GM19023 (cell line): ENCODE results near the gene C9.
"Not testable (repeated sequence)": the region's sequence is repeated elsewhere in the genome, so short reads cannot be mapped to it uniquely, and the experiment has no call there.

Experiments used
- ATAC-seq: cut with Tn5 transposase; IDR thresholded peaks from one replicate; pipeline ENCODE4 v1.9.1; 2021; ENCODE audit warnings: mild to moderate bottlenecking, moderate library complexity; ENCODE audit not compliant: unreplicated experiment

The C9 gene

DNA sequence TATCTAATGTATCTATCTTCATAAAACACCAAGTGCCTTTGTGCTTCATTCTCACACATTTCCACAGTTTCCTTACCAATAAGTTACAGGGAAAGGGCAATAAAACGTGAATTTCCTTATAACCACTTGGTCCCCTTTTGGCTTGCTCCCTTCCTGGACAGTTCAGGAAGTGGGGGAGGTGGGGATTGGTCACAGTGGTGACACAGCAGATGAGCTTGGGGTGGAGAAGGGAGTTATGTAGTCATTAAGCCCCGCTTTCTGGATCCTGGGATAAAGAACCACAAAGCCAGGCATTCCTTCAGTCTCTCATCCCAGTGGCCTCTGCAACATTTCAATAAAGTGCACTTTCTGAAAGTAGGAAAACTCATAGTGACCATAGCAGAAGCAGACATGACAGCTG, 97.9 kb downstream of the C9 start:
- ATAC-seq: no peak

DNA sequence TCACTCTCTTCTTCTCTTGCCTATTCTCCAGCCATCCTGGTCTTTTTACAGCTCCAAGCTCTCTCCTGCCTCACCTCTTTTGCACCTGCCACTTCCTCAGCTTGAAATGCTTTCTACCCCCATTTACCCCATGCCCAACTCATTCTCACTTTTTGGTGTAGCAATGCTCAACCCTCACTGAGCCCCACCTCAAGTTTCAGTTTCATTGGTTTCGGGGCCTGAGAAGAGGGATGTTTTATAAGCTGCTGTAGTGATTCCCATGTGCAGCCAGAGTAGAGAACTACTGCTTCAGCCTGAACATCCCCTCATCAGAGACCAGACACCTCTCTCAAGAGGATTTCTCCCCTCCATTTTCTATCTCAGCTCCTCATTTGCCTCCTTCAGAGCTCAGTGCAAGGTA, 99.8 kb downstream of the C9 start:
- ATAC-seq: peak; percentile 86

DNA sequence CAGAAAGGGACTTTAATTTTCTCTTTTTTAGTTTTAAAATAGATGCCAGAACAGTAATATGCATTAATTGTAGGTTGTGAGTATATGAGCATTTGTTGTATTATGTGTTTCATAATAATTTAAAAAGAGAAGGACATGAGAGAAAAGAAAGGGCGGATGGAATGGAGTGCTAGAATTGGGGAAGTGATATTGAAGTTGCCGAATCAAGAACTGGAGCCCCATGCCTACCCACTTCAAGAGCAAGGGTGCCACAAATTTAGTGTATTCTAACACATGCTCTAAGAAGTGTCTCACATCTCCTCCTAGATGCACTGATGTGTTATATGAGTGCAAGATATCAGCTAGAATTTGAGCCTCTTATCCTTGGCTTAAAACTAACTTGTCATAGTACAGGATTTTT, 101.3 kb downstream of the C9 start:
- no peak for ATAC-seq

DNA sequence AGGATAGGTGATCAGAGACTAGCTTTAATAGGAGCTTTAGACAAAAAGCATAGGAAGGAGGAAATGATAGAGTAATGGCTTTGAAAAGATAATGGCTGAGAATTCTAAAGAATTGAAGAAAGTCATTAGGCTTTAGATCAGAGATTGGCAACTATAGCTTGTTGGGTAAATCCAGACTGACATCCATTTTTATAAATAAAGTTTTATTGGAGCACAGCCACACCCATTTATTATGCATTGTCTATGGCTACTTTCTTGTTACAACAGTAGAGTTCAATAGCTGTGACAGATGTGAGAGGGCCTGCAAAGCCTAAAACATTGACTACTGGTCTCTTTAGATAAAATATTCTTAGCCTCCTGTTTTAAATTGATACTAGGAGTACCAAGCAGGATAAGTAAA, 104.2 kb downstream of the C9 start:
- ATAC-seq: no peak

DNA sequence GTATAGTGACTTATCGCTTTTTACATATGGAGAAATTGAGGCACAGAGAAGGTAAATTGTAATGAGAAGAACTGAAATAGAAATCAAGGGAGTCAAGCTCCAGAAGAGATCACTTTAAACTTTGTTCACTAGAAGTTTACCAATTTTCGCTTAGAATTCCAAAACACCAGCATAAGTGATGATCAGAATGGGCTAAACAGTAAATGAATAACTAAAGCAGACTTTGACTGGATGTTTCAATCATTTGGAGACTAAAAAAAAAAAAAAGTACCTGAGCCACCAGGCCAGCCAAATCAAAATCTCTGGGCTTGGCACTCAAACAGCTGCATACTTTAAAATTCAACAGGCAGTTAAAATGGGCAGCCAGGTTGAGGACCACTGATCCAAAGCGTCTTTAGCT, 106.7 kb downstream of the C9 start:
- no peak for ATAC-seq

DNA sequence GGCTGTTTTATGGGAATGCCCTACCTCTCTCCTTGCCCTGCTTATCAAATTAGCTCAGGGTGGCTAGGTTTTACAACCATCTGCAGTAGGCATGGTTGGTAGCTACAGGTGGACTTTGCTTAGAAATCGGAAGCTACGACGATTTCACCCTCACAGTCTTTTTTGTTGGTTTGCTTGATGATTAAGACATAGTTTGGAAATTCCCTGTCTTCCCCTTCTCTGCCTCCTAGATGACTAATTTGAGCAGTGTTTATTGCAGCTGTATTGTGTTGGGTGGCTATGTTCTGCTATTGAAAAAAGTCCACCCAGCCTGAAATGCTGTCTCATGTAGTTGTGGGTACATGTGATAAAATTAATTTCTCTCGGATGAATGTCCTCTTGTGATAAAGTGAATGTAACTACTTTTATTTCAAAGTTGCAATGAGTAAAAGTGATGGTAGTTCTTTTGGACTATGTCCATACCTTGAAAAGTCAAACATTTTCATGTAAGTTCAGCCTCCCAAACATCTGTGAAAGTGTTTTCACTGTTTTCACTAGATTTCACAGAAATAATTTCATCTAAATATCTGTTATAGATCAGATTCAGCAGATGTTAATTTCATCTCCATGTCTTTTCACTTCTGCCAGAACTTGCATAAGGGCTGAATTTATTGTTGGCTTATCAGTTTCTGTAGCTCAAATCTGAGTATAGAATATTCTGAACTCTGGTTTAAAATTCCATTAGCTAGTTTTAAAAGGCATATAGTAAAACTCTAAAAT, 107.6 kb downstream of the C9 start:
- no peak for ATAC-seq

DNA sequence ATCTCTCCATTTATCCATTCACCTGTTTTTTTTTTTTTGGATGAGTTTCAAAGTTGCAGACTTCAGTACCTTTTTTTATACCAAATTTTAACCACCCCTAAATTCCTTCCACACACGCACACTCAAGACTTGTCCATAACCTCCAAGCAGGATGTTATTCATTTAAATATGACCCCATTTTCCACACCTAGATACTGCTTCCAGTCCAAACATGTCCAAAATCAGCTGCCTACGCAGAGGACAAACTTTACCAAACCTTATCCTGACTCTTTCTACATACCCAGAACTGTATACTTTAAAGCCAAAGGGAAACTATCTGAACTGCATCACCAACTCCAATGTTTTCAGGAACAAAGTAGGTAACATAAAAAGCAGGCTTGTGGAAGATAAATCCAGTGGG, 108.9 kb downstream of the C9 start:
- ATAC-seq: no peak

DNA sequence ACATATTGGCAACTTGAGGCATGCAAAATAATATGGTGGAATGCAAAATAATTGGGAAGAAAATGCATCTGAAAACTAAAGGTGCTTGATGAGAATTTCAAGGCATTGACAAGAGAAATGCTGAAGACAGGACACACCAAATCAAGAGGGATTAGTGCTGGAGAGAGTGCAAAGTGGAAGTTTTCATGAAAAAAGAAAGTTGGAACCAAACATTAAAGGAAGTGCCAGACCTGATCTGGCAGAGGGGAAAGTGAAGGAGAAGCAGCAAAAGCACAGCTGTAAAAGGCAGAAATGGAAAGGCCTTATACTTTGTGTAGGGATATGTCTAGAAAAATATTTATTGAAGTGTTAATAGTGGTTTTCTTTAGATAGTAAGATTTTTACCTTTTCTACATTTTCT, 109.6 kb downstream of the C9 start:
- ATAC-seq: no peak

DNA sequence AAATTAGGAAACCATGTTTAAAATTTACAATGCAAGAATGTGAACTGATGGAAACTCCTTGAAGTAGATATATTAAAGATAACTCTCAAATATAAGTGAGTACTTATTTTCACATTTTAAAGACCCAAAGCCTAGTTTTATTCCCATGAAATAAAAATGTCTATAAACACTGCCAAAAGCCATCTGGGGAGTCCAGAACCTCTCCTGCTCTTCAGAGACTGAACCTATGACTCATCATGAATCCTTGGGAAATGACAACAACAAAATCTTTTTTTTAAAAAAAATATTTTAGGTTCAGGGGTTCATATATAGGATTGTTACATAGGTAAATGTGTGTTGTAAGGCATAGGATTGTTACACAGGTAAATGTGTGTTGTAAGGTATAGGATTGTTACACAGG, 111.1 kb downstream of the C9 start:
- ATAC-seq: no peak

DNA sequence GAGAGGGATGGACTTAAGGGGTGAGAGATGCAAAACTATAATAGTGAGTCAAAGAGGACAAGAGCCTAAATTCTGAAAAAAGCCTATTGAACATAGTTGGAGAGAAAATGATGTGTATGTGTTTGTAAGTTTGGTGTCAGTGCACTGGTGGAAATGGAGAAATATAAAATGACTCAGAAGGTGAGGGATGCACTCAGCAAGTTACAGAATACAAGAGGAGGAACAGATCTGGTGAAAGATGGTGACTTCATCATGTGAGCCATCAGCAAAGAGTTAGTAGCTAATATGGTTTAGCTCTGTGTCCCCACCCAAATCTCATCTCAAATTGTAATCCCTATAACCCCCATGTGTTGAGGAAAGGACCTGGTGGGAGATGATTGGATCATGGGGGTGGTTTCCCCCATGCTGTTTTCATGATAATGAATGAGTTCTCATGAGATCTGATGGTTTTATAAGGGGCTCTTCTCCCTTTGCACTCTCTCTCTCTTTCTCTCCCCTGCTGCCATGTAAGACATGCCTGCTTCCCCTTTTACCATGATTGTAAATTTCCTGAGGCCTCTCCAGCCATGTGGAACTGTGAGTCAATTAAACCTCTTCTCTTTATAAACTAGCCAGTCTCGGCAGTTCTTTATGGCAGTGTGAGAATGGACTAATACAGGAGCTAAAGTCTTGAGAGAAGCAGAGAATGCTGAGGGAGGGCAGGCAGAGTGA, 114.6 kb downstream of the C9 start:
- ATAC-seq: no peak

DNA sequence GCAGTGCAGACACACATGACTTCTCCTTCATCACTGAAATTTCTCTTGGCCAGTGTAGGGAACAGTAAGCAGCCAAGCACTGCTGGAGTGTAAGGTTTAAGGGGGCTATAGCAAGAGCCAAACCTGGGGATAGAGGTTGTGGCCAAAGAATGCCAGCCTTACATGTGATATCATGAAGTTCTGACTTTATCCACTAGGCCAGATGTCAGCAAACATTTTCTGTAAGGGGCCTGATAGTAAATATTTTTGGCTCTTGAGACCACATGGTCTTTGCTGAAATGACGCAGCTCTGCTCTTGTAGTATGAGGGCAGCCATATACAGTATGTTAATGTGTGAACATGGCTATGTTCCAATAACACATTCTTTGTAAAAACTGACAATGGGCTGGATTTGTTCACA, 115.2 kb downstream of the C9 start:
- ATAC-seq: no peak

DNA sequence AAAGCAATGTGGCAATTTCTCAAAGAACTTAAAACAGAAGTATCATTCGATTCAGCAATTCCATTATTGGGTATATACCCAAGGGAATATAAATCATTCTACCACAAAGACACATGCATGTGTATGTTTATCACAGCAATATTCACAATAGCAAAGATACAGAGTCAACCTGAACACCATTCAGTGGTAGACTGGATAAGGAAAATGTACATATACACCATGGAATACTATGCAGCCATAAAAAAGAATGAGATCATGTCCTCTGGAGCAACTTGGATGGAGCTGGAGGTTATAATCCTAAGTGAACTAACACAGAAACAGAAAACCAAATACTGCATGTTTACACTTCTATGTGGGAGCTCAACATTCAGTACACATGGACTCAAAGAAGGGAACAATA, 123.5 kb downstream of the C9 start:
- ATAC-seq: no peak

DNA sequence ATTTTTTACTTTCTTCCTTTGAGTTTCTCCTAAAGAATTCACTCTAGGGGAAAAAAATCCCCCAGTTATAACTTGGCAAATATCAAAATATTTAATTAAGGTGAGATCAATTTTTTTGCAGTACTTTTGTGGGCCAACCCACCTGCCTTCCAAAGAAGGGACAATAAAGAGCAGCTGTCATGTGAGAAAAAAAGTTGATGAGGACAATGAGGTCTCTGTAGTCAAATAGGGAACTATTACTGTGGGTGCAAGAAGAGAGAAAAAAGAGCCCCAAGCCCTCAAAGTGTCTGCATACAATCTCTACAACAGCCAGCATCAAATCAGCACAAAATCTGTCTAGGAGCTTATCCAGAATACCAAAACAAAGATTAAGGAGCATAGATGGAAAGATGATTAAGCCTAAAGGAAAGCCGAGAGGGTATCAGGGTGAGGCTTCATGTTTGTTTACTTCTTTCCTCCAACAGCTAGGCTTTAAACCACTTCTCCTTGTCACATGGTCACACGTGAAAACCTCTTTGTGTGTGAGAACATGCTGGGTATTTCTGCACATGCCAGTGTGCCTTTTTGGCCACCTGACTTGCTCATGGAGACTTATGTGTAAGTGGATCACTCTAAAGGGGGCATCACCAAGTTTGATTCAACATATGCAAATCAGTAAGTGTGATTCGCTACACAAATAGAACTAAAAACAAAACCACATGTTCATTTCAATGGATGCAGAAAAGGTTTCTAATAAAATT, 125.8 kb downstream of the C9 start:
- ATAC-seq: no peak

DNA sequence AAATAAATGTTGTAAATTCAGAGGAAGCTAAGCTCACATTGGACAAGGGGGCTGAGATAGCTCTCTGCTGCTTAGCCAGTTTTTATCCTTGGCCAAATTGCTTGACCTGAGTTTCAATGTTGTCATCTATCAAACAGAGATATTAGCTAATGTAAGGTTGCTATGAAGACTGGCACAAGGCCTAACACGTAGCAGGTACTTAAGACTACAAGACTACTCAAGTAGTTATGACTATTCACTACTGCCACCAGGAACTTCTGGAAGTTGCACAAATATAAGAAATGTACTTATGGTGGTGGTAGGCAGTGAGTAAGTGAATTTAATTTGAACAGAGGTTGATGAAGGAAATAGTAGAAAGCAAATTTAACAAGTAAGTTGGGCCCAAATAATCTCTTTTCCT, 127.6 kb downstream of the C9 start:
- no peak for ATAC-seq

DNA sequence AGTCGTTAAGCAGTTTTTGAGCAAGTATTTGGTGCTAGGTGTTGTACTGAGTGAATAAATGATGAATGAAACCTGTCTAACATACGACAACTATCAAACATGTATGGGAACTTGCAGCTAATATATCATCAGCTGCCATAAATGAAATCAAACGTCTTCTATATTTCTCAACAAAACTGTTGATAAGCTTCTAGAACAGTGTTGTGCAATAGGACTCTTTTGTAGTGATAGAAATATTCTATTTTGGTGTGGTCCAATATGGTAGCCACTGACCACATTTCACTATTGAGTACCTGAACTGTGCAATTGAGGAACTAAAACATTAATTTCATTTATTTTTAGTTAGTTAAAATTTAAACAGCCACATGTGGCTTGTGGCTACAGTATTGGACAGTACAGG, 128.6 kb downstream of the C9 start:
- ATAC-seq: no peak

DNA sequence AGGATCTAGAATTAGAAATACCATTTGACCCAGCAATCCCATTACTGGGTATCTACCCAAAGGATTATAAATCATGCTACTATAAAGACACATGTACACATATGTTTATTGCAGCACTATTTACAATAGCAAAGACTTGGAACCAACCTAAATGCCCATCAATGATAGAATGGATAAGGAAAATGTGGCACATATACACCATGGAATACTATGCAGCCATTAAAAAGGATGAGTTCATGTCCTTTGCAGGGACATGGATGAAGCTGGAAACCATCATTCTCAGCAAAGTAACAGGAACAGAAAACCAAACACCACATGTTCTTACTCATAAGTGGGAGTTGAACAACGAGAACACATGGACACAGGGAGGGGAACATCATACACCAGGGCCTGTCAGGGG, 129.8 kb downstream of the C9 start:
- not testable (repeated sequence) for ATAC-seq
